GM23338 (cell line): ENCODE data around the gene MED27. TPM values are rescaled to one million over a fixed set of nuclear protein-coding genes. Genes with fewer than 3 reads are reported as not detected.

Experiments
- ATAC-seq: fragments of 200-7000 bp; cut with Tn5 transposase; 3 replicates; pipeline ENCODE4 v1.9.1; 2020
- DNase-seq: peaks from one replicate; pipeline ENCODE4 v3.0.0-alpha.2; 2015; ENCODE audit warnings: low spot score
- H2AFZ ChIP-seq: fragments of 200-600 bp; sonication (generic); 2 replicates; pipeline ENCODE4 v1.8.0; 2016; ENCODE audit warnings: antibody characterized with exemption, mild to moderate bottlenecking, moderate library complexity
- H3F3A ChIP-seq: fragments of 200-600 bp; sonication (generic); replicated peaks from 2 replicates; pipeline ENCODE4 v1.8.0; 2017; ENCODE audit warnings: antibody characterized with exemption, mixed run types, low read depth
- H3K27ac ChIP-seq: fragments of 200-600 bp; sonication (generic); 2 replicates; pipeline ENCODE4 v1.6.1; 2016; ENCODE audit warnings: low read depth
- H3K27me3 ChIP-seq: fragments of 200-600 bp; sonication (generic); 2 replicates; pipeline ENCODE4 v1.8.0; 2016; ENCODE audit warnings: mild to moderate bottlenecking, mixed run types, moderate library complexity; ENCODE audit not compliant: insufficient read depth
- H3K36me3 ChIP-seq: fragments of 200-600 bp; sonication (generic); 2 replicates; pipeline ENCODE4 v1.8.0; 2016; ENCODE audit warnings: mild to moderate bottlenecking; ENCODE audit not compliant: insufficient read depth
- H3K4me1 ChIP-seq: fragments of 200-600 bp; sonication (generic); 2 replicates; pipeline ENCODE4 v1.8.0; 2016; ENCODE audit warnings: mild to moderate bottlenecking, moderate library complexity; ENCODE audit not compliant: insufficient read depth
- H3K4me2 ChIP-seq: fragments of 200-600 bp; sonication (generic); 2 replicates; pipeline ENCODE4 v1.7.1; 2017; ENCODE audit warnings: mixed run types
- H3K4me3 ChIP-seq: fragments of 200-600 bp; sonication (generic); 2 replicates; pipeline ENCODE4 v1.6.1; 2016; ENCODE audit warnings: mixed run types
- H3K79me2 ChIP-seq: fragments of 200-600 bp; sonication (generic); replicated peaks from 2 replicates; pipeline ENCODE4 v1.8.0; 2017; ENCODE audit warnings: mild to moderate bottlenecking; ENCODE audit not compliant: insufficient read depth
- H3K9me2 ChIP-seq: fragments of 200-600 bp; sonication (generic); 2 replicates; pipeline ENCODE4 v1.8.0; 2017; ENCODE audit not compliant: insufficient read depth
- H4K20me1 ChIP-seq: fragments of 200-600 bp; sonication (generic); replicated peaks from 2 replicates; pipeline ENCODE4 v1.8.0; 2017; ENCODE audit warnings: mild to moderate bottlenecking; ENCODE audit not compliant: insufficient read depth
- H3K27ac Mint-ChIP-seq: 2 replicates; pipeline ENCODE4 v1.8.0; 2020; ENCODE audit warnings: inconsistent platforms, mild to moderate bottlenecking, moderate library complexity, mixed read lengths
- H3K27me3 Mint-ChIP-seq: 3 replicates; pipeline ENCODE4 v1.8.0; 2022; ENCODE audit warnings: low read depth, mild to moderate bottlenecking, moderate library complexity, mixed read lengths, inconsistent platforms; ENCODE audit not compliant: insufficient read depth, poor library complexity
- H3K36me3 Mint-ChIP-seq: 3 replicates; pipeline ENCODE4 v1.8.0; 2021; ENCODE audit warnings: low read depth, mild to moderate bottlenecking, inconsistent platforms, moderate library complexity, mixed read lengths
- H3K4me1 Mint-ChIP-seq: 3 replicates; pipeline ENCODE4 v1.8.0; 2020; ENCODE audit warnings: mild to moderate bottlenecking, inconsistent platforms, mixed read lengths
- H3K4me3 Mint-ChIP-seq: 3 replicates; pipeline ENCODE4 v1.8.0; 2021; ENCODE audit warnings: moderate library complexity, mild to moderate bottlenecking, inconsistent platforms, mixed read lengths
- H3K9me3 Mint-ChIP-seq: 3 replicates; pipeline ENCODE4 v1.8.0; 2020; ENCODE audit warnings: moderate library complexity, mild to moderate bottlenecking, inconsistent platforms, mixed read lengths
- CREB1 ChIP-seq: fragments of 250-450 bp; sonication (Bioruptor Pico); IDR thresholded peaks from 2 replicates; pipeline ENCODE4 v1.5.0; 2020; ENCODE audit warnings: low read depth, mild to moderate bottlenecking, moderate library complexity
- EZH2 ChIP-seq: fragments of 200-600 bp; sonication (generic); IDR thresholded peaks from one replicate; pipeline ENCODE4 v1.8.0; 2017; ENCODE audit warnings: antibody characterized with exemption, mild to moderate bottlenecking, low read depth; ENCODE audit not compliant: unreplicated experiment
- EZH2phosphoT487 ChIP-seq: fragments of 200-600 bp; sonication (generic); IDR thresholded peaks from one replicate; pipeline ENCODE4 v1.8.1; 2018; ENCODE audit warnings: antibody characterized with exemption; ENCODE audit not compliant: unreplicated experiment
- JUNB ChIP-seq: IDR thresholded peaks from one replicate; pipeline ENCODE4 v1.6.1; 2016; ENCODE audit warnings: antibody characterized with exemption; ENCODE audit not compliant: unreplicated experiment
- NANOG ChIP-seq: IDR thresholded peaks from 2 replicates; pipeline ENCODE4 v1.6.1; 2016; ENCODE audit warnings: antibody characterized with exemption, borderline replicate concordance
- POLR2AphosphoS5 ChIP-seq: IDR thresholded peaks from 2 replicates; pipeline ENCODE4 v1.6.1; 2016; ENCODE audit warnings: antibody characterized with exemption, low read depth
- STAT1 ChIP-seq: IDR thresholded peaks from one replicate; pipeline ENCODE4 v1.6.1; 2016; ENCODE audit warnings: antibody characterized with exemption; ENCODE audit not compliant: unreplicated experiment
- ZNF114 ChIP-seq: fragments of 250-450 bp; sonication (Bioruptor Pico); IDR thresholded peaks from 2 replicates; pipeline ENCODE4 v1.5.0; 2020; ENCODE audit warnings: mild to moderate bottlenecking, moderate library complexity
- ZNF331 ChIP-seq: fragments of 250-450 bp; sonication (Bioruptor Pico); IDR thresholded peaks from 2 replicates; pipeline ENCODE4 v1.5.0; 2020; ENCODE audit warnings: low read depth, mild to moderate bottlenecking, moderate library complexity
- polyA plus RNA-seq: library from polyadenylated mRNA; unstranded; fragments of >200 nt; fragmentation: Nextera tagmentation; extraction: Ambion mirVana; gene quantifications from 2 replicates; pipeline ENCODE4 v1.2.1, GENCODE V29; 2016
- total RNA-seq: library from RNA; depleted of rRNA; stranded (reverse); fragments of >200 nt; shearing (Covaris generic); gene quantifications from 2 replicates; pipeline ENCODE4 v1.2.3, GENCODE V29; 2014
- TF ChIP-seq, protein P1 (sequence below), 2 experiments: fragments of 200-600 bp in 1 of 2; sonication (generic) in 1 of 2; conservative IDR thresholded peaks; 2 replicates each; pipeline versions ENCODE4 v1.5.1 to v1.6.1; 2016 to 2017; ENCODE audit warnings: antibody characterized with exemption in 2 of 2, low read depth in 2 of 2, mild to moderate bottlenecking in 2 of 2, moderate library complexity in 1 of 2
- TF ChIP-seq, protein P2 (sequence below): IDR thresholded peaks from 2 replicates; pipeline ENCODE4 v1.6.1; 2016; ENCODE audit warnings: antibody characterized with exemption
- TF ChIP-seq, protein P3 (sequence below): fragments of 250-450 bp; sonication (Bioruptor Pico); IDR thresholded peaks from 2 replicates; pipeline ENCODE4 v1.5.0; 2020; ENCODE audit warnings: mild to moderate bottlenecking, moderate library complexity
- TF ChIP-seq, protein P4 (sequence below): IDR thresholded peaks from one replicate; pipeline ENCODE4 v1.6.1; 2018; ENCODE audit warnings: antibody characterized with exemption; ENCODE audit not compliant: unreplicated experiment

The MED27 gene
- total and polyA plus RNA-seq, 2 experiments from 2014 or later: 30.6 to 35.0 TPM

DNA sequence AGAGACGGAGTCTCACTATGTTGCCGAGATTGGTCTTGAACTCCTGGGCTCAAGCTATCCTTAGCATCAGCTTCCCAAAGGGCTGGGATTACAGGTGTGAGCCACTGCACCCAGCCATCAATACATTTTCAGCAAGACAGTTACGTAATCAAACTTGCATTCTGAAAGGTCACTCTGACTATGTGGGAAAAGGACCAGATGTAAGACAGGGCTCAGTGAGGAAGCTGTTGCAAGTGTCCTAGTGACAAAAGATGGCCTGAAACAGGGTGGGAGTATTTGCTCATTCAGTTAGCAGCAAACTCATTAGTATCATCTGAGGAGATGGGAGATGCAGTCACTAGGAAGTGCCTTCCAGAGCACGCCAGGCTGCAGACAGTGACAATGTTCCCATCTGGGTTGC lies 16.9 kb downstream of the MED27 start:
- peaks cover 12% of the 10 kb centered on the region; the same call in 1 of the 2 replicates for H4K20me1 ChIP-seq
- ATAC-seq (no peak), DNase-seq (no peak)
- peaks cover 7% of the 10 kb centered on the region for H3K27me3 Mint-ChIP-seq
- no peaks in the 10 kb centered on the region for H3K9me2 ChIP-seq
- H3F3A ChIP-seq: no peaks in the 10 kb centered on the region
- no peak overlapping the region for H3K4me2 ChIP-seq
- TF ChIP-seq, protein P1, sequence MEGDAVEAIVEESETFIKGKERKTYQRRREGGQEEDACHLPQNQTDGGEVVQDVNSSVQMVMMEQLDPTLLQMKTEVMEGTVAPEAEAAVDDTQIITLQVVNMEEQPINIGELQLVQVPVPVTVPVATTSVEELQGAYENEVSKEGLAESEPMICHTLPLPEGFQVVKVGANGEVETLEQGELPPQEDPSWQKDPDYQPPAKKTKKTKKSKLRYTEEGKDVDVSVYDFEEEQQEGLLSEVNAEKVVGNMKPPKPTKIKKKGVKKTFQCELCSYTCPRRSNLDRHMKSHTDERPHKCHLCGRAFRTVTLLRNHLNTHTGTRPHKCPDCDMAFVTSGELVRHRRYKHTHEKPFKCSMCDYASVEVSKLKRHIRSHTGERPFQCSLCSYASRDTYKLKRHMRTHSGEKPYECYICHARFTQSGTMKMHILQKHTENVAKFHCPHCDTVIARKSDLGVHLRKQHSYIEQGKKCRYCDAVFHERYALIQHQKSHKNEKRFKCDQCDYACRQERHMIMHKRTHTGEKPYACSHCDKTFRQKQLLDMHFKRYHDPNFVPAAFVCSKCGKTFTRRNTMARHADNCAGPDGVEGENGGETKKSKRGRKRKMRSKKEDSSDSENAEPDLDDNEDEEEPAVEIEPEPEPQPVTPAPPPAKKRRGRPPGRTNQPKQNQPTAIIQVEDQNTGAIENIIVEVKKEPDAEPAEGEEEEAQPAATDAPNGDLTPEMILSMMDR (conservative IDR thresholded peaks at IDR 0.05; ENCODE audit: low read depth in 2 of 2): no peak
- TF ChIP-seq EZH2 (no peak), POLR2AphosphoS5 (no peak), CREB1 (CRISPR knock-in tag) (no peak), STAT1 (no peak), ZNF331 (CRISPR knock-in tag) (no peak), ZNF114 (no peak), NANOG (no peak), JUNB (no peak), EZH2phosphoT487 (no peak)
- TF ChIP-seq, protein P2, sequence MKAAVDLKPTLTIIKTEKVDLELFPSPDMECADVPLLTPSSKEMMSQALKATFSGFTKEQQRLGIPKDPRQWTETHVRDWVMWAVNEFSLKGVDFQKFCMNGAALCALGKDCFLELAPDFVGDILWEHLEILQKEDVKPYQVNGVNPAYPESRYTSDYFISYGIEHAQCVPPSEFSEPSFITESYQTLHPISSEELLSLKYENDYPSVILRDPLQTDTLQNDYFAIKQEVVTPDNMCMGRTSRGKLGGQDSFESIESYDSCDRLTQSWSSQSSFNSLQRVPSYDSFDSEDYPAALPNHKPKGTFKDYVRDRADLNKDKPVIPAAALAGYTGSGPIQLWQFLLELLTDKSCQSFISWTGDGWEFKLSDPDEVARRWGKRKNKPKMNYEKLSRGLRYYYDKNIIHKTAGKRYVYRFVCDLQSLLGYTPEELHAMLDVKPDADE: no peak
- TF ChIP-seq, protein P3, sequence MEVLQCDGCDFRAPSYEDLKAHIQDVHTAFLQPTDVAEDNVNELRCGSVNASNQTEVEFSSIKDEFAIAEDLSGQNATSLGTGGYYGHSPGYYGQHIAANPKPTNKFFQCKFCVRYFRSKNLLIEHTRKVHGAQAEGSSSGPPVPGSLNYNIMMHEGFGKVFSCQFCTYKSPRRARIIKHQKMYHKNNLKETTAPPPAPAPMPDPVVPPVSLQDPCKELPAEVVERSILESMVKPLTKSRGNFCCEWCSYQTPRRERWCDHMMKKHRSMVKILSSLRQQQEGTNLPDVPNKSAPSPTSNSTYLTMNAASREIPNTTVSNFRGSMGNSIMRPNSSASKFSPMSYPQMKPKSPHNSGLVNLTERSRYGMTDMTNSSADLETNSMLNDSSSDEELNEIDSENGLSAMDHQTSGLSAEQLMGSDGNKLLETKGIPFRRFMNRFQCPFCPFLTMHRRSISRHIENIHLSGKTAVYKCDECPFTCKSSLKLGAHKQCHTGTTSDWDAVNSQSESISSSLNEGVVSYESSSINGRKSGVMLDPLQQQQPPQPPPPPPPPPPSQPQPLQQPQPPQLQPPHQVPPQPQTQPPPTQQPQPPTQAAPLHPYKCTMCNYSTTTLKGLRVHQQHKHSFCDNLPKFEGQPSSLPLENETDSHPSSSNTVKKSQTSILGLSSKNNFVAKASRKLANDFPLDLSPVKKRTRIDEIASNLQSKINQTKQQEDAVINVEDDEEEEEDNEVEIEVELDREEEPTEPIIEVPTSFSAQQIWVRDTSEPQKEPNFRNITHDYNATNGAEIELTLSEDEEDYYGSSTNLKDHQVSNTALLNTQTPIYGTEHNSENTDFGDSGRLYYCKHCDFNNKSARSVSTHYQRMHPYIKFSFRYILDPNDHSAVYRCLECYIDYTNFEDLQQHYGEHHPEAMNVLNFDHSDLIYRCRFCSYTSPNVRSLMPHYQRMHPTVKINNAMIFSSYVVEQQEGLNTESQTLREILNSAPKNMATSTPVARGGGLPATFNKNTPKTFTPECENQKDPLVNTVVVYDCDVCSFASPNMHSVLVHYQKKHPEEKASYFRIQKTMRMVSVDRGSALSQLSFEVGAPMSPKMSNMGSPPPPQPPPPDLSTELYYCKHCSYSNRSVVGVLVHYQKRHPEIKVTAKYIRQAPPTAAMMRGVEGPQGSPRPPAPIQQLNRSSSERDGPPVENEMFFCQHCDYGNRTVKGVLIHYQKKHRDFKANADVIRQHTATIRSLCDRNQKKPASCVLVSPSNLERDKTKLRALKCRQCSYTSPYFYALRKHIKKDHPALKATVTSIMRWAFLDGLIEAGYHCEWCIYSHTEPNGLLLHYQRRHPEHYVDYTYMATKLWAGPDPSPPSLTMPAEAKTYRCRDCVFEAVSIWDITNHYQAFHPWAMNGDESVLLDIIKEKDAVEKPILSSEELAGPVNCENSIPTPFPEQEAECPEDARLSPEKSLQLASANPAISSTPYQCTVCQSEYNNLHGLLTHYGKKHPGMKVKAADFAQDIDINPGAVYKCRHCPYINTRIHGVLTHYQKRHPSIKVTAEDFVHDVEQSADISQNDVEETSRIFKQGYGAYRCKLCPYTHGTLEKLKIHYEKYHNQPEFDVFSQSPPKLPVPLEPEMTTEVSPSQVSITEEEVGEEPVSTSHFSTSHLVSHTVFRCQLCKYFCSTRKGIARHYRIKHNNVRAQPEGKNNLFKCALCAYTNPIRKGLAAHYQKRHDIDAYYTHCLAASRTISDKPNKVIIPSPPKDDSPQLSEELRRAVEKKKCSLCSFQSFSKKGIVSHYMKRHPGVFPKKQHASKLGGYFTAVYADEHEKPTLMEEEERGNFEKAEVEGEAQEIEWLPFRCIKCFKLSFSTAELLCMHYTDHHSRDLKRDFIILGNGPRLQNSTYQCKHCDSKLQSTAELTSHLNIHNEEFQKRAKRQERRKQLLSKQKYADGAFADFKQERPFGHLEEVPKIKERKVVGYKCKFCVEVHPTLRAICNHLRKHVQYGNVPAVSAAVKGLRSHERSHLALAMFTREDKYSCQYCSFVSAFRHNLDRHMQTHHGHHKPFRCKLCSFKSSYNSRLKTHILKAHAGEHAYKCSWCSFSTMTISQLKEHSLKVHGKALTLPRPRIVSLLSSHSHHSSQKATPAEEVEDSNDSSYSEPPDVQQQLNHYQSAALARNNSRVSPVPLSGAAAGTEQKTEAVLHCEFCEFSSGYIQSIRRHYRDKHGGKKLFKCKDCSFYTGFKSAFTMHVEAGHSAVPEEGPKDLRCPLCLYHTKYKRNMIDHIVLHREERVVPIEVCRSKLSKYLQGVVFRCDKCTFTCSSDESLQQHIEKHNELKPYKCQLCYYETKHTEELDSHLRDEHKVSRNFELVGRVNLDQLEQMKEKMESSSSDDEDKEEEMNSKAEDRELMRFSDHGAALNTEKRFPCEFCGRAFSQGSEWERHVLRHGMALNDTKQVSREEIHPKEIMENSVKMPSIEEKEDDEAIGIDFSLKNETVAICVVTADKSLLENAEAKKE (CRISPR knock-in tag): no peak
- TF ChIP-seq, protein P4, sequence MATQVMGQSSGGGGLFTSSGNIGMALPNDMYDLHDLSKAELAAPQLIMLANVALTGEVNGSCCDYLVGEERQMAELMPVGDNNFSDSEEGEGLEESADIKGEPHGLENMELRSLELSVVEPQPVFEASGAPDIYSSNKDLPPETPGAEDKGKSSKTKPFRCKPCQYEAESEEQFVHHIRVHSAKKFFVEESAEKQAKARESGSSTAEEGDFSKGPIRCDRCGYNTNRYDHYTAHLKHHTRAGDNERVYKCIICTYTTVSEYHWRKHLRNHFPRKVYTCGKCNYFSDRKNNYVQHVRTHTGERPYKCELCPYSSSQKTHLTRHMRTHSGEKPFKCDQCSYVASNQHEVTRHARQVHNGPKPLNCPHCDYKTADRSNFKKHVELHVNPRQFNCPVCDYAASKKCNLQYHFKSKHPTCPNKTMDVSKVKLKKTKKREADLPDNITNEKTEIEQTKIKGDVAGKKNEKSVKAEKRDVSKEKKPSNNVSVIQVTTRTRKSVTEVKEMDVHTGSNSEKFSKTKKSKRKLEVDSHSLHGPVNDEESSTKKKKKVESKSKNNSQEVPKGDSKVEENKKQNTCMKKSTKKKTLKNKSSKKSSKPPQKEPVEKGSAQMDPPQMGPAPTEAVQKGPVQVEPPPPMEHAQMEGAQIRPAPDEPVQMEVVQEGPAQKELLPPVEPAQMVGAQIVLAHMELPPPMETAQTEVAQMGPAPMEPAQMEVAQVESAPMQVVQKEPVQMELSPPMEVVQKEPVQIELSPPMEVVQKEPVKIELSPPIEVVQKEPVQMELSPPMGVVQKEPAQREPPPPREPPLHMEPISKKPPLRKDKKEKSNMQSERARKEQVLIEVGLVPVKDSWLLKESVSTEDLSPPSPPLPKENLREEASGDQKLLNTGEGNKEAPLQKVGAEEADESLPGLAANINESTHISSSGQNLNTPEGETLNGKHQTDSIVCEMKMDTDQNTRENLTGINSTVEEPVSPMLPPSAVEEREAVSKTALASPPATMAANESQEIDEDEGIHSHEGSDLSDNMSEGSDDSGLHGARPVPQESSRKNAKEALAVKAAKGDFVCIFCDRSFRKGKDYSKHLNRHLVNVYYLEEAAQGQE: no peak
- H3K4me3 Mint-ChIP-seq: no peak overlapping the region
- peaks cover 12% of the 10 kb centered on the region for H3K36me3 Mint-ChIP-seq
- no peak overlapping the region for H2AFZ ChIP-seq
- H3K9me3 Mint-ChIP-seq: peaks cover 3% of the 10 kb centered on the region; the same call in 1 of the 3 replicates
- H3K27ac ChIP-seq: no peak overlapping the region
- H3K79me2 ChIP-seq: peaks cover 85% of the 10 kb centered on the region
- no peak overlapping the region for H3K27ac Mint-ChIP-seq
- H3K4me1 Mint-ChIP-seq: peaks cover 21% of the 10 kb centered on the region; the same call in 2 of the 3 replicates
- no peaks in the 10 kb centered on the region; the same call in 1 of the 2 replicates for H3K4me1 ChIP-seq
- H3K36me3 ChIP-seq: no peaks in the 10 kb centered on the region; the same call in 1 of the 2 replicates
- no peaks in the 10 kb centered on the region for H3K27me3 ChIP-seq
- H3K4me3 ChIP-seq: no peak overlapping the region
